K562 (cell line): ENCODE data around the gene TMEM59. TPM values are rescaled to one million over a fixed set of nuclear protein-coding genes. Genes with fewer than 3 reads are reported as not detected.
"Not testable (repeated sequence)": the region's sequence is repeated elsewhere in the genome, so short reads cannot be mapped to it uniquely, and the experiment has no call there.

Source experiments
- ATAC-seq: fragments of 200-7000 bp; cut with Tn5 transposase; 3 replicates; pipeline ENCODE4 v1.9.1; 2020; ENCODE audit warnings: moderate library complexity
- BruUV-seq: library from RNA; stranded (reverse); fragments of 400-500 nt; replicated peaks from 2 replicates; lab custom pipeline; 2021; lab: Mats Ljungman, UMichigan
- CTCF ChIA-PET: fragments of 300-600 bp; formaldehyde crosslinking; extraction: SDS; loops from one replicate; lab custom pipeline; 2021; ENCODE audit warnings: low intra/inter-chr PET ratio; lab: Yijun Ruan, JAX
- POLR2A ChIA-PET: fragments of 300-600, 350-650 bp; sonication (Branson Sonifier 250); formaldehyde crosslinking; extraction: SDS; loops from one replicate; lab custom pipeline; 2021; ENCODE audit warnings: antibody characterized with exemption, inconsistent platforms; lab: Yijun Ruan, JAX
- DNase-seq, 4 experiments: peaks; one replicate each; pipeline versions ENCODE4 v3.0.0 to v3.0.0-alpha.2; 2011 to 2018; ENCODE audit warnings: low spot score in 3 of 4, mixed read lengths in 3 of 4; ENCODE audit errors: extremely low read depth in 1 of 4
- FAIRE-seq: peaks from 2 replicates; lab custom pipeline; 2011; peaks lifted over from hg19 to GRCh38; lab: Jason Lieb, UNC
- H2AFZ ChIP-seq: 2 replicates; pipeline ENCODE4 v1.6.0; 2011; ENCODE audit warnings: low read depth, low read length, control low read depth, inconsistent platforms
- H3K27ac ChIP-seq: fragments of 200-600 bp; 3 replicates; pipeline ENCODE4 v1.8.0; 2011; ENCODE audit warnings: low read depth, mild to moderate bottlenecking, control low read depth, inconsistent platforms, low read length, moderate library complexity, mixed read lengths; ENCODE audit errors: extremely low read depth
- H3K27me3 ChIP-seq, 2 experiments: fragments of 300-600 bp in 1 of 2; 2 replicates in 1 of 2; 3 replicates in 1 of 2; pipeline versions ENCODE4 v1.6.0 to v1.8.0; 2011; ENCODE audit warnings: inconsistent platforms in 2 of 2, low read length in 2 of 2, mild to moderate bottlenecking in 1 of 2, mixed read lengths in 1 of 2, moderate library complexity in 1 of 2; ENCODE audit not compliant: control insufficient read depth in 2 of 2, insufficient read depth in 2 of 2
- H3K36me3 ChIP-seq: fragments of 300-600 bp; 3 replicates; pipeline ENCODE4 v1.8.0; 2011; ENCODE audit warnings: mild to moderate bottlenecking, low read length, inconsistent platforms; ENCODE audit not compliant: control insufficient read depth, insufficient read depth
- H3K4me1 ChIP-seq, 2 experiments: fragments of 200-600 bp in 1 of 2; replicated peaks in 1 of 2; 2 replicates in 1 of 2; 3 replicates in 1 of 2; pipeline versions ENCODE4 v1.5.1 to v1.8.0; 2011; ENCODE audit warnings: inconsistent platforms in 2 of 2, low read length in 2 of 2, mild to moderate bottlenecking in 1 of 2, mixed read lengths in 1 of 2, moderate library complexity in 1 of 2; ENCODE audit not compliant: control insufficient read depth in 2 of 2, insufficient read depth in 2 of 2
- H3K4me2 ChIP-seq: 2 replicates; pipeline ENCODE4 v1.6.1; 2011; ENCODE audit warnings: low read length, control low read depth, inconsistent platforms, mixed read lengths; ENCODE audit not compliant: insufficient read depth
- H3K4me3 ChIP-seq: fragments of 200-600 bp; sonication (generic), shearing (Covaris generic); 2 replicates; pipeline ENCODE4 v1.5.1; 2016; ENCODE audit warnings: control low read depth, inconsistent platforms
- H3K79me2 ChIP-seq: fragments of 200-600 bp; 3 replicates; pipeline ENCODE4 v1.8.0; 2011; ENCODE audit warnings: low read length, inconsistent platforms; ENCODE audit not compliant: control insufficient read depth, insufficient read depth
- H3K9ac ChIP-seq, 2 experiments: 2 replicates each; pipeline versions ENCODE4 v1.6.0 to v1.6.1; 2011; ENCODE audit warnings: low read depth in 2 of 2, low read length in 2 of 2, control low read depth in 1 of 2, inconsistent platforms in 1 of 2, mild to moderate bottlenecking in 1 of 2, mixed read lengths in 1 of 2; ENCODE audit not compliant: insufficient read depth in 1 of 2
- H3K9me1 ChIP-seq: one replicate; pipeline ENCODE4 v1.6.0; 2011; ENCODE audit warnings: inconsistent platforms, mild to moderate bottlenecking, low read length, moderate library complexity; ENCODE audit not compliant: control insufficient read depth, insufficient read depth
- H3K9me3 ChIP-seq: replicated peaks from 2 replicates; pipeline ENCODE4 v1.5.1; 2011; ENCODE audit warnings: low read depth, low read length, inconsistent platforms; ENCODE audit not compliant: control insufficient read depth, insufficient read depth
- H4K20me1 ChIP-seq: replicated peaks from 2 replicates; pipeline ENCODE4 v1.6.1; 2011; ENCODE audit warnings: low read length, inconsistent platforms, mixed read lengths; ENCODE audit not compliant: control insufficient read depth, insufficient read depth
- CC2D1A ChIP-seq: fragments of 450-650 bp; IDR thresholded peaks from 2 replicates; pipeline ENCODE4 v1.6.1; 2017; ENCODE audit warnings: mild to moderate bottlenecking
- ZBTB33 ChIP-seq: sonication (generic); formaldehyde crosslinking; IDR thresholded peaks from 2 replicates; pipeline ENCODE4 v1.8.1; 2023; ENCODE audit warnings: mild to moderate bottlenecking, missing genetic modification reagents
- WGBS: fragments of 100-300 bp; shearing (Covaris generic); methylation state at CpG from one replicate; pipeline ENCODE4 v1.1.6; 2016; ENCODE audit warnings: low coverage, mixed read lengths; ENCODE audit not compliant: insufficient coverage; ENCODE audit errors: missing lambda C conversion rate; 5-methylcytosine and 5-hydroxymethylcytosine counted together
- in situ Hi-C: fragments of 300-500 bp; cut with MboI; formaldehyde crosslinking; loops from 4 replicates; pipeline ENCODE4 v1.15.0; 2018; ENCODE audit warnings: inconsistent platforms, mixed read lengths
- intact Hi-C: fragments of 100-400 bp; cut with micrococcal nuclease; formaldehyde crosslinking; loops from 2 replicates; pipeline ENCODE4 v1.14.2; 2022
- polyA plus RNA-seq, 8 experiments: library from polyadenylated mRNA; depleted of rRNA in 4 of 8; stranded (reverse) in 5 of 8; unstranded in 3 of 8; fragments of >200 nt; fragmentation: Nextera tagmentation in 2 of 8; fragmentation: Illumina TruSeq in 1 of 8; extraction: Ambion mirVana in 2 of 8; extraction: Trizol in 1 of 8; gene quantifications; 2 replicates each; pipeline versions ENCODE4 v1.2.1 to v1.2.3, GENCODE V29; 2011 to 2014; ENCODE audit warnings: inconsistent platforms in 1 of 8, missing spikeins in 1 of 8
- total RNA-seq, 7 experiments: library from RNA; depleted of rRNA in 6 of 7; stranded (reverse); fragments of >200 nt in 6 of 7; fragmentation: Illumina TruSeq in 2 of 7; extraction: Trizol in 2 of 7; gene quantifications; 2 replicates each; pipeline versions ENCODE4 v1.2.1 to v1.2.3, GENCODE V29; 2011 to 2021; ENCODE audit warnings: low replicate concordance in 1 of 7

Gene TMEM59
- total and polyA plus RNA-seq, 9 of the 15 experiments (the other 6 are each of a cell fraction or from before 2014, with no cell fraction given), result 93.1 to 316 (median 151) TPM

GRCh38 chr1:54050435-54050834, 2.6 kb downstream of the TMEM59 start:
- BruUV-seq, DNase-seq, in situ Hi-C loops: not testable (repeated sequence)
- 95% methylated on average over 11 of the region's 12 CpGs for WGBS
- peaks cover 12% of the 10 kb centered on the region; the same call in 2 of the 3 replicates for H3K36me3 ChIP-seq
- TF ChIP-seq ZBTB33, result peak; percentile 73; the same call in 1 of the 2 replicates
- TF ChIP-seq CC2D1A, result 0 out of 2 replicates have a peak, but pooled peaks have one; percentile 2
- TF ChIP-seq, all 486 proteins: peak for 2; not testable (repeated sequence) for 484
- POLR2A ChIA-PET, result interaction anchor here (1.6 kb wide), 1 partner anchor 8 kb away, joined by 7 read pairs; no protein-coding TSS in a partner anchor
- H3K4me3 ChIP-seq, H2AFZ ChIP-seq, H3K9ac ChIP-seq, ATAC-seq, H3K9me1 ChIP-seq, H3K27ac ChIP-seq, H3K27me3 ChIP-seq, H3K9me3 ChIP-seq, FAIRE-seq, H3K4me1 ChIP-seq, H4K20me1 ChIP-seq, CTCF ChIA-PET, H3K4me2 ChIP-seq: not testable (repeated sequence)
- H3K79me2 ChIP-seq, result peaks cover 79% of the 10 kb centered on the region
- intact Hi-C loops, result loop anchor here (5.0 kb wide), 1 partner anchor 103 kb away; the partner anchor contains the start of genes IFT25 and LRRC42
